Neural progenitor cell (in vitro differentiated cells): ENCODE results near the gene HUNK. TPM values are rescaled to one million over a fixed set of nuclear protein-coding genes. Genes with fewer than 3 reads are reported as not detected.

Experiments used
- DNase-seq: peaks from one replicate; pipeline ENCODE4 v3.0.0-alpha.2; 2016; ENCODE audit warnings: low spot score
- H2AFZ ChIP-seq: fragments of 200-600 bp; sonication (generic); replicated peaks from 2 replicates; pipeline ENCODE4 v1.6.1; 2016; ENCODE audit warnings: antibody characterized with exemption
- H3F3A ChIP-seq: fragments of 200-600 bp; sonication (generic); 2 replicates; pipeline ENCODE4 v1.6.1; 2016; ENCODE audit warnings: antibody characterized with exemption, low read depth
- H3K27ac ChIP-seq: fragments of 200-600 bp; sonication (generic); 2 replicates; pipeline ENCODE4 v1.5.1; 2016; ENCODE audit warnings: mild to moderate bottlenecking
- H3K27me3 ChIP-seq: fragments of 200-600 bp; sonication (generic); 2 replicates; pipeline ENCODE4 v1.6.1; 2016; ENCODE audit warnings: mild to moderate bottlenecking, moderate library complexity
- H3K36me3 ChIP-seq: fragments of 200-600 bp; sonication (generic); 2 replicates; pipeline ENCODE4 v1.5.1; 2016
- H3K4me1 ChIP-seq: fragments of 200-600 bp; sonication (generic); 2 replicates; pipeline ENCODE4 v1.6.1; 2016; ENCODE audit warnings: mixed run types
- H3K4me2 ChIP-seq: fragments of 200-600 bp; sonication (generic); 2 replicates; pipeline ENCODE4 v1.6.1; 2016
- H3K4me3 ChIP-seq: fragments of 200-600 bp; sonication (generic); 2 replicates; pipeline ENCODE4 v1.5.1; 2016
- H3K79me2 ChIP-seq: fragments of 200-600 bp; sonication (generic); 2 replicates; pipeline ENCODE4 v1.6.1; 2016; ENCODE audit warnings: low read depth
- H3K9ac ChIP-seq: fragments of 200-600 bp; sonication (generic); 2 replicates; pipeline ENCODE4 v1.6.1; 2016
- H3K9me3 ChIP-seq: fragments of 200-600 bp; sonication (generic); 2 replicates; pipeline ENCODE4 v1.5.1; 2016; ENCODE audit warnings: low read depth
- H4K20me1 ChIP-seq: fragments of 200-600 bp; sonication (generic); 2 replicates; pipeline ENCODE4 v1.6.1; 2016; ENCODE audit warnings: low read depth
- H3K27ac Mint-ChIP-seq: 3 replicates; pipeline ENCODE4 v1.8.0; 2021; ENCODE audit warnings: mixed read lengths
- H3K27me3 Mint-ChIP-seq: 2 replicates; pipeline ENCODE4 v1.8.0; 2022; ENCODE audit warnings: low read depth, mild to moderate bottlenecking, inconsistent platforms, moderate library complexity, mixed read lengths; ENCODE audit not compliant: insufficient read depth
- H3K36me3 Mint-ChIP-seq: 3 replicates; pipeline ENCODE4 v1.8.0; 2021; ENCODE audit warnings: mixed read lengths
- H3K4me1 Mint-ChIP-seq: 3 replicates; pipeline ENCODE4 v1.8.0; 2021; ENCODE audit warnings: mixed read lengths
- H3K4me3 Mint-ChIP-seq: 3 replicates; pipeline ENCODE4 v1.8.0; 2021; ENCODE audit warnings: mild to moderate bottlenecking, moderate library complexity, mixed read lengths
- H3K9me3 Mint-ChIP-seq: 3 replicates; pipeline ENCODE4 v1.8.0; 2020; ENCODE audit warnings: mixed read lengths
- CTCF ChIP-seq: fragments of 200-600 bp; sonication (generic); IDR thresholded peaks from 2 replicates; pipeline ENCODE4 v1.5.1; 2017; ENCODE audit warnings: antibody characterized with exemption, mild to moderate bottlenecking
- EZH2 ChIP-seq: fragments of 200-600 bp; sonication (generic); IDR thresholded peaks from 2 replicates; pipeline ENCODE4 v1.6.1; 2017; ENCODE audit warnings: antibody characterized with exemption, mild to moderate bottlenecking, moderate library complexity
- EZH2phosphoT487 ChIP-seq: fragments of 200-600 bp; sonication (generic); IDR thresholded peaks from 2 replicates; pipeline ENCODE4 v1.6.1; 2017; ENCODE audit warnings: antibody characterized with exemption
- total RNA-seq: library from RNA; depleted of rRNA; stranded (reverse); fragments of >200 nt; gene quantifications from 2 replicates; pipeline ENCODE4 v1.2.3, GENCODE V29; 2015; ENCODE audit warnings: low replicate concordance

Gene HUNK
- total RNA-seq, 1 donor from 2014 or later, result 4.7 TPM

GRCh38 chr21:32043458-32043857 is 170.6 kb downstream of the HUNK start:
- H3K4me2 ChIP-seq, result no peak overlapping the region
- H3K4me1 ChIP-seq, result peaks cover 4% of the 10 kb centered on the region
- H3F3A ChIP-seq, result peaks cover 8% of the 10 kb centered on the region
- no peak overlapping the region for H3K27ac ChIP-seq
- H3K9me3 ChIP-seq, result no peaks in the 10 kb centered on the region
- Mint-ChIP-seq H3K27ac (no peak overlapping the region), H3K36me3 (no peaks in the 10 kb centered on the region), H3K9me3 (peaks cover 5% of the 10 kb centered on the region), H3K27me3 (no peaks in the 10 kb centered on the region), H3K4me3 (no peak overlapping the region), H3K4me1 (peaks cover 25% of the 10 kb centered on the region)
- H3K79me2 ChIP-seq, result no peaks in the 10 kb centered on the region
- no peaks in the 10 kb centered on the region for H3K36me3 ChIP-seq
- H2AFZ ChIP-seq, result no peak overlapping the region
- H3K27me3 ChIP-seq, result no peaks in the 10 kb centered on the region
- no peak for DNase-seq
- H4K20me1 ChIP-seq, result no peaks in the 10 kb centered on the region
- no peak overlapping the region for H3K9ac ChIP-seq
- TF ChIP-seq CTCF (no peak), EZH2 (no peak), EZH2phosphoT487 (no peak)
- H3K4me3 ChIP-seq, result no peak overlapping the region

GRCh38 chr21:32044205-32045180 is 171.7 kb downstream of the HUNK start:
- Mint-ChIP-seq H3K9me3 (peaks cover 5% of the 10 kb centered on the region), H3K4me1 (peaks cover 33% of the 10 kb centered on the region), H3K36me3 (no peaks in the 10 kb centered on the region), H3K27ac (peak overlapping the region; percentile 33), H3K27me3 (peaks cover 1% of the 10 kb centered on the region), H3K4me3 (no peak overlapping the region)
- Histone ChIP-seq H3K27me3 (no peaks in the 10 kb centered on the region), H3K4me1 (peaks cover 10% of the 10 kb centered on the region), H4K20me1 (no peaks in the 10 kb centered on the region), H3K9me3 (no peaks in the 10 kb centered on the region), H3K36me3 (no peaks in the 10 kb centered on the region), H2AFZ (no peak overlapping the region), H3K27ac (no peak overlapping the region), H3K9ac (no peak overlapping the region), H3K79me2 (no peaks in the 10 kb centered on the region), H3K4me3 (no peak overlapping the region), H3K4me2 (no peak overlapping the region), H3F3A (peaks cover 8% of the 10 kb centered on the region)
- no peak for TF ChIP-seq EZH2
- TF ChIP-seq CTCF, result no peak
- TF ChIP-seq EZH2phosphoT487, result no peak
- DNase-seq, result no peak

- Histone ChIP-seq H3K9me3 (no peaks in the 10 kb centered on the region), H4K20me1 (no peaks in the 10 kb centered on the region), H3K27ac (no peak overlapping the region), H2AFZ (no peak overlapping the region), H3K4me3 (no peak overlapping the region), H3K36me3 (no peaks in the 10 kb centered on the region), H3K4me1 (peaks cover 10% of the 10 kb centered on the region), H3K9ac (no peak overlapping the region), H3K4me2 (no peak overlapping the region), H3F3A (peaks cover 8% of the 10 kb centered on the region), H3K27me3 (no peaks in the 10 kb centered on the region), H3K79me2 (no peaks in the 10 kb centered on the region)
- Mint-ChIP-seq H3K27ac (no peak overlapping the region), H3K4me3 (no peak overlapping the region), H3K4me1 (peaks cover 33% of the 10 kb centered on the region), H3K36me3 (no peaks in the 10 kb centered on the region), H3K27me3 (peaks cover 2% of the 10 kb centered on the region), H3K9me3 (peaks cover under 1% of the 10 kb centered on the region)
- DNase-seq, result no peak
- TF ChIP-seq CTCF (no peak), EZH2 (no peak)
Observed at GRCh38 chr21:32046191-32046590, 173.4 kb downstream of the HUNK start.
